Measurements from ENCODE around the gene HGF. TPM values are rescaled to one million over a fixed set of nuclear protein-coding genes. Genes with fewer than 3 reads are reported as not detected.

HGF gene
- total and polyA plus RNA-seq, 2 of the 8 experiments (the other 6 are each of a cell fraction or from before 2014, with no cell fraction given): 0.05 to 0.60 TPM

- TF ChIP-seq CTBP2 (IDR thresholded peaks at IDR 0.05; ENCODE audit: borderline replicate concordance, insufficient read depth, insufficient read length, low read length) (no peak), CEBPB (IDR thresholded peaks at IDR 0.05; ENCODE audit: low read depth, low read length) (no peak), SIRT6 (IDR thresholded peaks at IDR 0.05; ENCODE audit: low read length) (no peak), RXRA (IDR thresholded peaks at IDR 0.05; ENCODE audit: insufficient read depth, low read depth, low read length) (no peak)
These were observed 114.6 kb downstream of the HGF start (continued) for GRCh38 chr7:81655271-81655670.
